ENCODE results near the gene PER2. TPM values are rescaled to one million over a fixed set of nuclear protein-coding genes. Genes with fewer than 3 reads are reported as not detected.
A peak's percentile ranks its signal among the peaks of the same experiment; 100 is the strongest.

Gene PER2
- total and polyA plus RNA-seq, 2 experiments from 2014 or later, result 2.3 to 6.2 TPM

DNA sequence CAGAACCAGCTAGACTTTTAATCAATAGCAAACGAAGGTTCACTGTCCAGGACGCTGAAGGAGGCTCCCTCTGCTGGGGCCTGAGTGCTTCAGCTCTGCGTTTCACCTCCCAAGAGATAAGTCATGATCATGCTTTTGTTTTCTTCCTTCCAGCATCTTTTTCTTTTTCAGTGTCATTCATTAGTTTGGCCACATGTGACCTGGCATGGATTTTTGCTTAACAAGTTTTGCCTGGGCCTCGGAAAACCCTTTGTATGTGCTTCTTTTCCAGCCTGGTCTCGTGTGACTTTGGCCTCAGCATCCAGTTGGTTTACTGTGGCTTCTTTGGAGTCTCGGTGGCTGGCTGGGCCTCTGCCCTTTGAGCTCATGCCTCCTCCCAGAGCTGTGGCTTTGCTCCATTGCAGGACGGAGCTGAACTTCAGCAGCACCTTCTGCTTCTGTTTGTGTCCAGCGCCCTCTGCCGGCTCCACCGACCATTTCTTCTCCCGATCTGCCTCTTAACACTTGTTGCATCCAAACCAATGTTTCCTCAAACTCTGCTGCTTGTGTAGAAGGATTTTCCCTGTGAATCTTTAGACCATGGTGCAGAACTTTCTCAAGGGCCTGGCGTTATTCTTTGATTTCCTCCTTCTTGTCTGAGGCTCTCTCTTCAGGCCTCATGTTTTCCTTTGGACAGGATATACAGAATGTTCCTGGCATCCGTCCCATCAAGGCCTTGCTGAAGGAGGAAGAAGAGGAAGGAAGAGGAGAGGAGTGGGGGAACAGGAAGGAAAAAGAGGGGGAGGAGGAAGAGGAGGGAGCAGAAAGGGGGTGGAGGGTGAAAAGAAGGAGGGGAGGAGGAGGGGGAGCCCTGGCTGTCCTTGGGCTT lies 25.0 kb downstream of the PER2 start:
- H3K9me2 ChIP-seq (ENCODE audit: insufficient read depth), result no peaks in the 10 kb centered on the region
- H3K27ac ChIP-seq, result peak overlapping the region; percentile 79
- H3K9me3 ChIP-seq (ENCODE audit: low read depth), result no peaks in the 10 kb centered on the region
- H3K4me1 ChIP-seq (ENCODE audit: insufficient read depth), result no peaks in the 10 kb centered on the region; the same call in 1 of the 2 replicates
- H3K36me3 ChIP-seq (ENCODE audit: low read depth), result no peaks in the 10 kb centered on the region
- H3F3A ChIP-seq (ENCODE audit: insufficient read depth), result peaks cover 15% of the 10 kb centered on the region
- no peaks in the 10 kb centered on the region for H3K27me3 ChIP-seq (replicated peaks; ENCODE audit: insufficient read depth)
- H3K9ac ChIP-seq, result peak overlapping the region; percentile 60
- peak; percentile 95 for DNase-seq
- no peak overlapping the region for H3K4me2 ChIP-seq (ENCODE audit: unreplicated experiment)
- no peak overlapping the region for H3K4me3 ChIP-seq
- TF ChIP-seq EZH2 (IDR thresholded peaks at IDR 0.05; ENCODE audit: insufficient read depth, poor library complexity, severe bottlenecking), result no peak
- no peak for TF ChIP-seq EZH2phosphoT487 (IDR thresholded peaks at IDR 0.05; ENCODE audit: insufficient read depth, low read depth)
- WGBS, 2 experiments (ENCODE audit: low coverage in 1 of 2, low lambda C conversion rate in 2 of 2, missing lambda C conversion rate in 2 of 2), result 9 to 11% methylated on average over 13 of the region's 13 CpGs
- H4K20me1 ChIP-seq (ENCODE audit: insufficient read depth), result no peaks in the 10 kb centered on the region
- in situ Hi-C loops (cut with MboI), result loop anchor here (10.0 to 25.0 kb wide), 2 partner anchors 399 to 676 kb away; partner anchors contain the start of gene RAB17
- peak overlapping the region; percentile 72 for H2AFZ ChIP-seq
- no peaks in the 10 kb centered on the region for H3K79me2 ChIP-seq (ENCODE audit: insufficient read depth)

DNA sequence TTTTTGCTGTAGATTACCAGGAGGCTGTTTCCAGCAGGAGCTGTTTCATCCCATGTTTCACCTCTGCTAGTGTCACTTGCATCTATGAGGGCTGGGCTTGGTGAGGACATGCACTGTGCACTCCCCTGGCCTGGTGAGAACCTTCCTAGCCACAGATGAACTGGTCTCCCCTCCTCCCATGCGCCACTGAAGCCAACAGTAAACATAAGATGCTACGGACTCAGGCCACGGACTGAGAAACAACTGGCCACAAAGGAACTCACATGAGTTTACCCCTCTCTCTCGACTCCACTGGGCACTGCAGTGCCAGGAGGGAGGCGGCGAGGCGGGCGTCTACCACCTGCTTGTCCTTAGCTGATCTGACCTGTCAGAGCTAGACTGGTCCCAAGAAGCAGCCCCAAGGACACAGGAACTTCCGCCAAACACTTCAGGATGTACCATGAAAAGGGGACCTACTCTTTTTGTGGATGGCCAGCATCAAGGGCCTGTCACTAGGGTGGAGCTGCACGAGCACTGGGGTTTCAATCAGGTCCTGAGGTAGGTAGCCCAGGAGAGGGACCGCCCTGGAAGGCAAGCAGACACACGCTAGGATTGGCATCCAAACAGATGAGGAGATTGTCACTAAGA lies 25.8 kb downstream of the PER2 start:
- WGBS, 2 experiments (ENCODE audit: low coverage in 1 of 2, low lambda C conversion rate in 2 of 2, missing lambda C conversion rate in 2 of 2), result 92 to 93% methylated on average over 12 of the region's 12 CpGs

DNA sequence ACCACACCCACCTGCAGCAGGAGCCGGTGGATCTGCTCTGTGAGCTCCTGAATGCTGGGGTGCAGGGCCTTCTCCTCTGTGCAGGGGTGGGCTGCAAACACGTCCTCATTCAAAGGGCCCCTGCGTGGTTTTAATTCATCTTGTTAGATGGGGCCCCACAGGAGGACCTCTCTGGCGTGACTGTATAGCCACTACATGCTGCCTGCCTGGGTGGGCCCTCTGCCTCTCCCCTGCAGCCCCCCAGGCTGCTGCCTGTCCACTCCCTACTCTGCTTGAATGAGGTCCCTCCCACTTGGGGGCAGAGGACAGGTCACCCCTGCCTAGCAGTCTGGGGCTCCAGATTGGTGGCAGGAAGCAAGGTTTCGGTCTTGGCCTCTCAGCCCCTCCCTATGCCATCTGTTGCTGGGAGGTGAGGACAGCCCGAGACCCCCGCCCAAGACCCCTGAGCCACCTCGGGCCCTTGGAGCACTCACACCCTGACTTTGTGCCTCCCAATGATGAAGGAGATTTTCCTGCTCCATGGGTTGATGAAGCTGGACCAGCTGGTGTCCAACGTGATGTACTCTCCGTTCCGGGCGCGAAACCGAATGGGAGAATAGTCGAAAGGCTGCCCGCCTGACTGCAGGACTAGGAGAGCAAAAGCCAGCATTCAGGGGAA lies 26.6 kb downstream of the PER2 start:
- 94% methylated on average over 15 to 16 of the region's 16 CpGs for WGBS, 2 experiments (ENCODE audit: low coverage in 1 of 2, low lambda C conversion rate in 2 of 2, missing lambda C conversion rate in 2 of 2)
- no peak for DNase-seq
- Histone ChIP-seq H3K9me2 (ENCODE audit: insufficient read depth) (no peaks in the 10 kb centered on the region), H3K9me3 (ENCODE audit: low read depth) (no peaks in the 10 kb centered on the region), H3K9ac (no peak overlapping the region), H3K36me3 (ENCODE audit: low read depth) (no peaks in the 10 kb centered on the region), H3K27me3 (replicated peaks; ENCODE audit: insufficient read depth) (no peaks in the 10 kb centered on the region), H3F3A (ENCODE audit: insufficient read depth) (peaks cover 15% of the 10 kb centered on the region), H3K4me2 (ENCODE audit: unreplicated experiment) (no peak overlapping the region), H3K79me2 (ENCODE audit: insufficient read depth) (no peaks in the 10 kb centered on the region), H3K4me1 (ENCODE audit: insufficient read depth) (no peaks in the 10 kb centered on the region; the same call in 1 of the 2 replicates), H4K20me1 (ENCODE audit: insufficient read depth) (no peaks in the 10 kb centered on the region), H3K4me3 (no peak overlapping the region), H3K27ac (no peak overlapping the region), H2AFZ (no peak overlapping the region)
- in situ Hi-C loops (cut with MboI), result loop anchor here (10.0 to 25.0 kb wide), 2 partner anchors 397 to 675 kb away; partner anchors contain the start of gene RAB17
- TF ChIP-seq EZH2 (IDR thresholded peaks at IDR 0.05; ENCODE audit: insufficient read depth, poor library complexity, severe bottlenecking), result no peak

More for the DNA sequence above, 25.8 kb downstream of the PER2 start:
- no peaks in the 10 kb centered on the region; the same call in 1 of the 2 replicates for H3K4me1 ChIP-seq (ENCODE audit: insufficient read depth)
- no peaks in the 10 kb centered on the region for H3K36me3 ChIP-seq (ENCODE audit: low read depth)
- no peaks in the 10 kb centered on the region for H4K20me1 ChIP-seq (ENCODE audit: insufficient read depth)
- no peaks in the 10 kb centered on the region for H3K9me2 ChIP-seq (ENCODE audit: insufficient read depth)
- H3K4me3 ChIP-seq, result no peak overlapping the region
- DNase-seq, result no peak
- H3K79me2 ChIP-seq (ENCODE audit: insufficient read depth), result no peaks in the 10 kb centered on the region
- TF ChIP-seq EZH2 (IDR thresholded peaks at IDR 0.05; ENCODE audit: insufficient read depth, poor library complexity, severe bottlenecking) (no peak), EZH2phosphoT487 (IDR thresholded peaks at IDR 0.05; ENCODE audit: insufficient read depth, low read depth) (no peak)
- peak overlapping the region; percentile 79 for H3K27ac ChIP-seq
- peaks cover 15% of the 10 kb centered on the region for H3F3A ChIP-seq (ENCODE audit: insufficient read depth)
- no peak overlapping the region for H3K4me2 ChIP-seq (ENCODE audit: unreplicated experiment)
- peak overlapping the region; percentile 60 for H3K9ac ChIP-seq
- in situ Hi-C loops (cut with MboI), result loop anchor here (10.0 to 25.0 kb wide), 2 partner anchors 398 to 675 kb away; partner anchors contain the start of gene RAB17
- no peak overlapping the region for H2AFZ ChIP-seq
- H3K9me3 ChIP-seq (ENCODE audit: low read depth), result no peaks in the 10 kb centered on the region
- H3K27me3 ChIP-seq (replicated peaks; ENCODE audit: insufficient read depth), result no peaks in the 10 kb centered on the region

DNA sequence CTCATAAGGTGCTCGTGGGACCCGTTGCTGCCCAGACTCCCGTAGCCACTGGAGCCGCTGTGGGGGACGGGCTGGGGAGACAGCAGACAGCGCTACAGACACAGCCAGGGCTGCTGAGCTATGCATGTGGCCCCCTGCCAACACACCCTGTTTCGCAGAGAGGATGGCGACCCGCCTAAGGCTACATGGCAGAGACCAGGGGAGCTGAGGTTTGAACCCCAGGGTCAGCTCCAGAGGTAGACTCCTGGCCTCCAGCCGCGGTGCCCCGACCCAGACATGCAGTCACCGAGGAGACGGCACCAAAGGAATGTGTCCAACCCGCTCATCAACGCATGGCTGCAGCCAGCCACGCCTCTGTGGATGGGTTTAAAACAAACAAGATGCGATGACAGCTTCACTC lies 27.5 kb downstream of the PER2 start:
- H3K4me3 ChIP-seq, result no peak overlapping the region
- H3K27ac ChIP-seq, result no peak overlapping the region
- H4K20me1 ChIP-seq (ENCODE audit: insufficient read depth), result no peaks in the 10 kb centered on the region
- no peaks in the 10 kb centered on the region for H3K36me3 ChIP-seq (ENCODE audit: low read depth)
- H2AFZ ChIP-seq, result no peak overlapping the region
- H3K9me3 ChIP-seq (ENCODE audit: low read depth), result no peaks in the 10 kb centered on the region
- no peaks in the 10 kb centered on the region; the same call in 1 of the 2 replicates for H3K4me1 ChIP-seq (ENCODE audit: insufficient read depth)
- WGBS, 2 experiments (ENCODE audit: low coverage in 1 of 2, low lambda C conversion rate in 2 of 2, missing lambda C conversion rate in 2 of 2), result 83 to 85% methylated on average over 17 to 18 of the region's 18 CpGs
- H3K4me2 ChIP-seq (ENCODE audit: unreplicated experiment), result no peak overlapping the region
- in situ Hi-C loops (cut with MboI), result loop anchor here (10.0 to 25.0 kb wide), 2 partner anchors 396 to 674 kb away; partner anchors contain the start of gene RAB17
- DNase-seq, result no peak
- H3K9me2 ChIP-seq (ENCODE audit: insufficient read depth), result no peaks in the 10 kb centered on the region
- peaks cover 15% of the 10 kb centered on the region for H3F3A ChIP-seq (ENCODE audit: insufficient read depth)
- H3K9ac ChIP-seq, result no peak overlapping the region
- no peaks in the 10 kb centered on the region for H3K27me3 ChIP-seq (replicated peaks; ENCODE audit: insufficient read depth)
- no peaks in the 10 kb centered on the region for H3K79me2 ChIP-seq (ENCODE audit: insufficient read depth)
- TF ChIP-seq EZH2phosphoT487 (IDR thresholded peaks at IDR 0.05; ENCODE audit: insufficient read depth, low read depth), result no peak
- no peak for TF ChIP-seq EZH2 (IDR thresholded peaks at IDR 0.05; ENCODE audit: insufficient read depth, poor library complexity, severe bottlenecking)

Measured in GM23248 (cell line).